Measurements from ENCODE around the gene GPR6. TPM values are rescaled to one million over a fixed set of nuclear protein-coding genes. Genes with fewer than 3 reads are reported as not detected.

GPR6 gene
- total RNA-seq: not detected in 2 replicates
- polyA plus RNA-seq: not detected in 2 replicates

- no peak within 1 kb of the TSS for H2AFZ ChIP-seq
- H3K4me2 ChIP-seq: peak within 1 kb of the TSS; percentile 76
- DNase-seq (ENCODE audit: low spot score): peak; percentile 90
- no peak within 1 kb of the TSS for H3K4me3 ChIP-seq
- H3K9me3 ChIP-seq (ENCODE audit: low read depth): no peaks in the 10 kb centered on the region
- no peaks in the 10 kb centered on the region for H3K36me3 ChIP-seq (replicated peaks; ENCODE audit: insufficient read depth, low read depth)
- no peaks in the 10 kb centered on the region for H3K9me2 ChIP-seq (replicated peaks; ENCODE audit: insufficient read depth)
- peaks cover 71% of the 10 kb centered on the region for H3K27me3 ChIP-seq
- H4K20me1 ChIP-seq (ENCODE audit: insufficient read depth, poor library complexity, severe bottlenecking): no peaks in the 10 kb centered on the region
- H3K79me2 ChIP-seq: no peaks in the 10 kb centered on the region
- 2% methylated on average over 48 of the region's 50 CpGs for WGBS (ENCODE audit: low lambda C conversion rate, missing lambda C conversion rate)
- peaks cover 7% of the 10 kb centered on the region for H3K4me1 ChIP-seq (ENCODE audit: insufficient read depth)
- TF ChIP-seq EZH2 (IDR thresholded peaks at IDR 0.05; ENCODE audit: borderline replicate concordance) (no peak), EZH2phosphoT487 (IDR thresholded peaks at IDR 0.05; ENCODE audit: low read depth, severe bottlenecking, unreplicated experiment) (no peak), CTCF (IDR thresholded peaks at IDR 0.05; ENCODE audit: poor library complexity) (no peak)
- no peak within 1 kb of the TSS for H3K27ac ChIP-seq
Measured at GRCh38 chr6:109978174-109979032, at the start of gene GPR6. TSS of gene GPR6 (plus strand) at chr6:109978311. CDS start at chr6:109979113, 802 bp downstream.

- no peaks in the 10 kb centered on the region for H3K9me3 ChIP-seq (ENCODE audit: low read depth)
- no peak for DNase-seq (ENCODE audit: low spot score)
- no peak for TF ChIP-seq EZH2phosphoT487 (IDR thresholded peaks at IDR 0.05; ENCODE audit: low read depth, severe bottlenecking, unreplicated experiment)
- H3K36me3 ChIP-seq (replicated peaks; ENCODE audit: insufficient read depth, low read depth): no peaks in the 10 kb centered on the region
- no peak overlapping the region for H3K27ac ChIP-seq
- no peaks in the 10 kb centered on the region for H3K79me2 ChIP-seq
- no peaks in the 10 kb centered on the region for H3K9me2 ChIP-seq (replicated peaks; ENCODE audit: insufficient read depth)
- no peaks in the 10 kb centered on the region for H4K20me1 ChIP-seq (ENCODE audit: insufficient read depth, poor library complexity, severe bottlenecking)
- H3K27me3 ChIP-seq: no peaks in the 10 kb centered on the region
- 90% methylated on average over 8 of the region's 8 CpGs for WGBS (ENCODE audit: low lambda C conversion rate, missing lambda C conversion rate)
- H3K4me3 ChIP-seq: no peak overlapping the region
- no peak overlapping the region for H2AFZ ChIP-seq
- no peaks in the 10 kb centered on the region for H3K4me1 ChIP-seq (ENCODE audit: insufficient read depth)
- H3K4me2 ChIP-seq: no peak overlapping the region
Measured at GRCh38 chr6:109934293-109934692, 43.8 kb upstream of the GPR6 start.

- DNase-seq (ENCODE audit: low spot score): no peak
- H3K9me2 ChIP-seq (replicated peaks; ENCODE audit: insufficient read depth): no peaks in the 10 kb centered on the region
- no peaks in the 10 kb centered on the region for H3K9me3 ChIP-seq (ENCODE audit: low read depth)
- no peaks in the 10 kb centered on the region for H3K79me2 ChIP-seq
- no peaks in the 10 kb centered on the region for H3K36me3 ChIP-seq (replicated peaks; ENCODE audit: insufficient read depth, low read depth)
- no peak overlapping the region for H3K4me2 ChIP-seq
- H3K4me1 ChIP-seq (ENCODE audit: insufficient read depth): no peaks in the 10 kb centered on the region
- no peaks in the 10 kb centered on the region for H4K20me1 ChIP-seq (ENCODE audit: insufficient read depth, poor library complexity, severe bottlenecking)
- no peak overlapping the region for H3K27ac ChIP-seq
- TF ChIP-seq EZH2phosphoT487 (IDR thresholded peaks at IDR 0.05; ENCODE audit: low read depth, severe bottlenecking, unreplicated experiment) (no peak), EZH2 (IDR thresholded peaks at IDR 0.05; ENCODE audit: borderline replicate concordance) (no peak), CTCF (IDR thresholded peaks at IDR 0.05; ENCODE audit: poor library complexity) (no peak)
- H3K4me3 ChIP-seq: no peak overlapping the region
- 85% methylated on average over 2 of the region's 2 CpGs for WGBS (ENCODE audit: low lambda C conversion rate, missing lambda C conversion rate)
- H3K27me3 ChIP-seq: peaks cover 4% of the 10 kb centered on the region
- H2AFZ ChIP-seq: no peak overlapping the region
Measured at GRCh38 chr6:109939654-109940053, 38.5 kb upstream of the GPR6 start.

- Histone ChIP-seq H2AFZ (no peak overlapping the region), H3K36me3 (replicated peaks; ENCODE audit: insufficient read depth, low read depth) (no peaks in the 10 kb centered on the region), H3K4me2 (no peak overlapping the region), H3K27me3 (peaks cover 4% of the 10 kb centered on the region), H4K20me1 (ENCODE audit: insufficient read depth, poor library complexity, severe bottlenecking) (no peaks in the 10 kb centered on the region), H3K9me3 (ENCODE audit: low read depth) (no peaks in the 10 kb centered on the region), H3K79me2 (no peaks in the 10 kb centered on the region), H3K27ac (no peak overlapping the region), H3K9me2 (replicated peaks; ENCODE audit: insufficient read depth) (no peaks in the 10 kb centered on the region), H3K4me1 (ENCODE audit: insufficient read depth) (no peaks in the 10 kb centered on the region), H3K4me3 (no peak overlapping the region)
- WGBS (ENCODE audit: low lambda C conversion rate, missing lambda C conversion rate): 26% methylated on average over 4 of the region's 4 CpGs
- DNase-seq (ENCODE audit: low spot score): peak; percentile 58
- TF ChIP-seq EZH2phosphoT487 (IDR thresholded peaks at IDR 0.05; ENCODE audit: low read depth, severe bottlenecking, unreplicated experiment) (no peak), EZH2 (IDR thresholded peaks at IDR 0.05; ENCODE audit: borderline replicate concordance) (no peak), CTCF (IDR thresholded peaks at IDR 0.05; ENCODE audit: poor library complexity) (no peak)
Measured at GRCh38 chr6:109944448-109944847, 33.7 kb upstream of the GPR6 start.
